Body of pancreas (tissue), 4 donors: ENCODE measurements around the gene MAPK8IP3. TPM values are rescaled to one million over a fixed set of nuclear protein-coding genes. Genes with fewer than 3 reads are reported as not detected.

Source experiments
- ATAC-seq: fragments of 150-250 bp; one replicate; pipeline ENCODE4 v1.9.1; 2016
- DNase-seq, 4 donors: peaks; one replicate each; pipeline ENCODE4 v3.0.0-alpha.2; 2019
- H3K27ac ChIP-seq, 4 donors: fragments of 200-600 bp; sonication (generic); 1 replicate in 3 of 4; 2 replicates in 1 of 4; pipeline versions ENCODE4 v1.5.1 to v1.6.1; 2016 to 2019; ENCODE audit warnings: mild to moderate bottlenecking in 1 of 4, mixed read lengths in 1 of 4, moderate library complexity in 1 of 4
- H3K27me3 ChIP-seq, 2 donors: fragments of 200-600 bp; sonication (generic); one replicate each; pipeline ENCODE4 v1.6.0; 2016; ENCODE audit warnings: mild to moderate bottlenecking in 1 of 2
- H3K36me3 ChIP-seq, 2 donors: fragments of 200-600 bp; sonication (generic); replicated peaks in 1 of 2; 2 replicates each; pipeline ENCODE4 v1.5.1; 2016; ENCODE audit warnings: low read depth in 2 of 2; ENCODE audit not compliant: insufficient read depth in 1 of 2
- H3K4me1 ChIP-seq: fragments of 200-600 bp; sonication (generic); one replicate; pipeline ENCODE4 v1.6.0; 2016
- H3K4me3 ChIP-seq, 2 donors: fragments of 200-600 bp; sonication (generic); 1 replicate in 1 of 2; 2 replicates in 1 of 2; pipeline ENCODE4 v1.5.1; 2016 to 2019
- H3K9me3 ChIP-seq, 3 donors: fragments of 200-600 bp; sonication (generic); 1 replicate in 2 of 3; 2 replicates in 1 of 3; pipeline ENCODE4 v1.5.1; 2016
- POLR2A ChIP-seq, 3 donors: fragments of 450-650 bp; IDR thresholded peaks; one replicate each; pipeline ENCODE4 v1.6.1; 2016; ENCODE audit warnings: antibody characterized with exemption in 3 of 3, mild to moderate bottlenecking in 2 of 3
- WGBS, 2 donors: methylation state at CpG; one replicate each; pipeline ENCODE4 v1.1.5; 2017; 5-methylcytosine and 5-hydroxymethylcytosine counted together
- intact Hi-C: fragments of 100-400 bp; cut with DNase I; formaldehyde crosslinking; loops from one replicate; pipeline ENCODE4 v1.15.1; 2023
- microRNA-seq, 2 donors: library from miRNA; unstranded; fragments of <30 nt; microRNA quantifications; one replicate each; pipeline ENCODE4, GENCODE V29; 2016; ENCODE audit warnings: borderline number of aligned reads in 2 of 2, borderline replicate concordance in 2 of 2
- small RNA-seq: library from RNA; depleted of rRNA; stranded (forward); fragments of <200 nt; gene quantifications from one replicate; pipeline ENCODE3, GENCODE V24; 2016
- total RNA-seq, 2 donors: library from RNA; depleted of rRNA; stranded (reverse); fragments of >200 nt; gene quantifications; one replicate each; pipeline ENCODE4 v1.1.0, GENCODE V29; 2016
- TF ChIP-seq, protein P1 (sequence below), 7 experiments: fragments of 450-650 bp in 4 of 7; fragments of 200-600 bp in 3 of 7; sonication (generic) in 3 of 7; IDR thresholded peaks; one replicate each; pipeline ENCODE4 v1.5.1; 2016 to 2019; ENCODE audit warnings: antibody characterized with exemption in 7 of 7

Gene MAPK8IP3
- total RNA-seq, 2 donors from 2014 or later: 79.9 to 103 TPM

DNA sequence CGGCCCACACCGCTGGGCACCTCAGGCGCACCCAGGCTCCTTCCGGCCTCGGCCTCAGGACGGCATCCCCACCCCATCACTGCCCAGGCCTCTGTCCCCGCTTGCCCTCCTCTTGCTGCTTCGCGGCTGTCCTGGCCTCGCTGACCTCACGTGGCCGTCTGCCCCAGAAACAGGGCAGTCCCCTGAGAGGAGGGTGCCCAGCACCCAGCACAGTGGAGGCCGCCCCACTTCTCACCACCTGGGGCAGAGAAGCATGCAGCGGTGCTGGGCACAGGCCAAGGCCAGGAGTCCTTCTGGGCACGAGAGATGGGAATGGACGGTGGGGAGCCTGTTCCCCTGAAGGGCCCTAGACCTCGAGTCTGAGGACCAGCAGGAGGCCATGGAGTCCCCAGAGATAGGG, 111.7 kb downstream of the MAPK8IP3 start:
- no peak for TF ChIP-seq POLR2A (IDR thresholded peaks at IDR 0.05)
- TF ChIP-seq, protein P1, sequence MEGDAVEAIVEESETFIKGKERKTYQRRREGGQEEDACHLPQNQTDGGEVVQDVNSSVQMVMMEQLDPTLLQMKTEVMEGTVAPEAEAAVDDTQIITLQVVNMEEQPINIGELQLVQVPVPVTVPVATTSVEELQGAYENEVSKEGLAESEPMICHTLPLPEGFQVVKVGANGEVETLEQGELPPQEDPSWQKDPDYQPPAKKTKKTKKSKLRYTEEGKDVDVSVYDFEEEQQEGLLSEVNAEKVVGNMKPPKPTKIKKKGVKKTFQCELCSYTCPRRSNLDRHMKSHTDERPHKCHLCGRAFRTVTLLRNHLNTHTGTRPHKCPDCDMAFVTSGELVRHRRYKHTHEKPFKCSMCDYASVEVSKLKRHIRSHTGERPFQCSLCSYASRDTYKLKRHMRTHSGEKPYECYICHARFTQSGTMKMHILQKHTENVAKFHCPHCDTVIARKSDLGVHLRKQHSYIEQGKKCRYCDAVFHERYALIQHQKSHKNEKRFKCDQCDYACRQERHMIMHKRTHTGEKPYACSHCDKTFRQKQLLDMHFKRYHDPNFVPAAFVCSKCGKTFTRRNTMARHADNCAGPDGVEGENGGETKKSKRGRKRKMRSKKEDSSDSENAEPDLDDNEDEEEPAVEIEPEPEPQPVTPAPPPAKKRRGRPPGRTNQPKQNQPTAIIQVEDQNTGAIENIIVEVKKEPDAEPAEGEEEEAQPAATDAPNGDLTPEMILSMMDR (IDR thresholded peaks at IDR 0.05): no peak
- Histone ChIP-seq H3K27ac (no peak overlapping the region), H3K36me3 (peaks cover 0 to 8% of the 10 kb centered on the region in 2 donors), H3K9me3 (no peaks in the 10 kb centered on the region), H3K4me3 (no peak overlapping the region), H3K27me3 (no peaks in the 10 kb centered on the region), H3K4me1 (peaks cover 10% of the 10 kb centered on the region)
- no peak for DNase-seq
- intact Hi-C loops: no loop called here
- 89 to 91% methylated on average over 12 to 17 of the region's 17 CpGs for WGBS, 2 donors
- ATAC-seq: no peak

DNA sequence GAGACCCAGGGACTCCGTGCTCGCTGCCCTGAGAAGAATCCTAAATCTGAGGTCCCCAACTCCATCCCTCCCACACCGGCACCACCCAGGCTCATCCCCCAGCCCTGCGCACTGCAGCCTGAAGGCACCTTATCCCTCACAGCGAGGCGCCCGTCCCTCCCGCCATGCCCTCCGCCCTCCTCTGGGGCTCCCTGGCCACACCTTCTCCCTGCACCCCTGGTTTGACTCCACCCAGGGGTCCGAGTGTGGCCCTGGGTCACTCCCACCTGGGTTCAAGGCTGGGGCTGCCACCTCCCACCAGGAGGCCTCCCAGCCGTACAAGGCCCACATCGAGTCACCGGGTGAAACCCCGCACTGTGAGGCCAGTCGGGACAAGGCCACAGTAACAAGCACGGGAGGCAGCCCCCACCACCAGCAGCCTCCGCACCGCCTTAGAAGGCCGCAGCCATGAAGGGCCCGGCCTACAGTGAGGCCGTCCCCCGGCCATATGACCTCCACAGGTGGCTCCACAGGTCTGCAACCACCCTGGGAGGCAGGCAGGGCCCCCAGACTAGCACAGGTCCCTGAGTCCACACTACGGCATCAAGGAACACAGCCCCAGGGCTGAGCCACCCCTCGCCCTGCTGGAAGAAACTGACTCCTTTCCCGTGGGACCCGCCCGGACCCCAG, 112.3 kb downstream of the MAPK8IP3 start:
- DNase-seq (no peak), ATAC-seq (no peak)
- no peak overlapping the region for H3K4me3 ChIP-seq
- H3K27me3 ChIP-seq: no peaks in the 10 kb centered on the region
- TF ChIP-seq, protein P1 (IDR thresholded peaks at IDR 0.05): no peak
- TF ChIP-seq POLR2A (IDR thresholded peaks at IDR 0.05): no peak
- intact Hi-C loops: no loop called here
- H3K4me1 ChIP-seq: peaks cover 8% of the 10 kb centered on the region
- 93 to 97% methylated on average over 7 to 25 of the region's 27 CpGs for WGBS, 2 donors
- no peaks in the 10 kb centered on the region for H3K9me3 ChIP-seq
- no peak overlapping the region for H3K27ac ChIP-seq
- peaks cover 0 to 8% of the 10 kb centered on the region in 2 donors for H3K36me3 ChIP-seq

DNA sequence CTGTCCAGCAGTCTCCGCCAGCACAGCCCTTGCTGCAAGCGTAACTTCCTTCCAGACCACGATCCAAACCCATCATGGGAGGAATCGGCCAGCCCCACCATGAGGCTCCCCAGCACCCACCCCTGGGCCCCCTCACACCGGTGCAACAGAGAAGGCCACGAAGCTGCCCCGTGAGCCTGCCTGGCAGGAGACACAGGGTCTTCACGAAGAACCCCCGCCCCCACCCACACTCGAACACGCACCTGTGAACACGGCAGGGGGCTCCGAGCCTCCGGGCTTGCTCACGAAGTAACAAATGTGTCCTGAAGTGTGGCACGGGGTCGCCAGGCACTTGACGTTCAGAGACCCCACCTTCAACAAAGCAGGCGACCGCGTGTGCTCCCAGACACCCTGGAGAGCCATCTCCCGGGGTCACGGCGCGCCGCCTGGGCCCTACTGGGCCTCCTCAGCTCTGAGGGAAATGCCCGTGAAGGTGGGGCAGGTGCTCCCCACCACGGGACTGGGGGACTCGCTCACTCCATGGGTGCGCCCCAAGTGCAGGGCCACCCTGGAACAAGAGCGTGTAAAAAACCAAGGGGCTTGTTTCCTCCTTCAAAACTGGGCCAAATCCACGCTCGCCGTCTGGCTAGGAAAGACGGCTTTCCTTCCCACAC, 113.0 kb downstream of the MAPK8IP3 start:
- intact Hi-C loops: no loop called here
- DNase-seq: no peak
- peaks cover 0 to 8% of the 10 kb centered on the region in 2 donors for H3K36me3 ChIP-seq

DNA sequence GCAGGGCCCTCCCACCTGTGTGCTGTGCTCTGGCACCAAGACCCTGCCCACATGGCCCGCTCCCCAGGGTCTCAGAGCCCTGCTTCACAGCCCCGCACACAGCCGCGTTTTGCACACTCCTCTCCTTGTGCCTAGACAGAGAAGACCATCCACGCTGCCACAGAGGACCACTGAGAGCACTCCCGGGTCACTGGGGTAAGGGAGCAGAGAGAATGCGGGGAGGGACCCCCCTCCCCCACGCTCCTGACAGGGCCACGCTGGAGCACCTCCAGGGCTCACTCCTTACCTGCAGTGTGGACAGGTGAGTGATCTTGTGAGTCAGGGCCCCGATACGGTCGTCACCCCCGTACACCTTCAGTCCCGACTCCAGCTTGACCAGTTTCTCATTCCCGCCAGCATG, 113.6 kb downstream of the MAPK8IP3 start:
- Histone ChIP-seq H3K4me3 (no peak overlapping the region), H3K27ac (no peak overlapping the region), H3K27me3 (no peaks in the 10 kb centered on the region), H3K9me3 (no peaks in the 10 kb centered on the region), H3K4me1 (peaks cover 19% of the 10 kb centered on the region), H3K36me3 (peaks cover 0 to 8% of the 10 kb centered on the region in 2 donors)
- intact Hi-C loops: no loop called here
- WGBS, 2 donors: 86 to 92% methylated on average over 12 to 15 of the region's 15 CpGs
- ATAC-seq: no peak
- no peak for DNase-seq
- TF ChIP-seq, protein P1 (IDR thresholded peaks at IDR 0.05): no peak
- TF ChIP-seq POLR2A (IDR thresholded peaks at IDR 0.05): no peak

More for the DNA sequence above, 113.0 kb downstream of the MAPK8IP3 start:
- H3K27me3 ChIP-seq: no peaks in the 10 kb centered on the region
- no peak overlapping the region for H3K27ac ChIP-seq
- TF ChIP-seq, protein P1 (IDR thresholded peaks at IDR 0.05): no peak
- no peak for TF ChIP-seq POLR2A (IDR thresholded peaks at IDR 0.05)
- no peaks in the 10 kb centered on the region for H3K9me3 ChIP-seq
- no peak overlapping the region for H3K4me3 ChIP-seq
- peaks cover 13% of the 10 kb centered on the region for H3K4me1 ChIP-seq
- WGBS, 2 donors: 91% methylated on average over 9 to 26 of the region's 35 CpGs
- no peak for ATAC-seq

Small RNAs within 50 kb of the gene (microRNA-seq; reads per million reads assigned to microRNA genes)
- 0.47 to 1.3 reads per million in 2 donors for gene MIR3177

Small RNAs within 50 kb of the gene (small RNA-seq; reads per million reads assigned to genes)
- not detected for gene MIR3177

Other genes starting within 250 kb of the MAPK8IP3 start
- 100 to 1,000 TPM in 1 of 2 donors, 10 to 100 TPM in 1; 27.2 to 115 TPM for gene CLCN7, start 231.2 kb upstream of the MAPK8IP3 start, total RNA-seq
- not detected for gene PTX4, start 217.3 kb upstream of the MAPK8IP3 start, total RNA-seq
- gene TELO2, start 212.8 kb upstream of the MAPK8IP3 start, total RNA-seq: 10 to 100 TPM; 25.4 to 76.5 TPM
- 10 to 100 TPM; 23.6 to 25.1 TPM for gene TMEM204, start 172.5 kb upstream of the MAPK8IP3 start, total RNA-seq
- gene IFT140, start 94.1 kb upstream of the MAPK8IP3 start, total RNA-seq: 10 to 100 TPM; 16.9 to 35.6 TPM
- gene CRAMP1, start 93.8 kb upstream of the MAPK8IP3 start, total RNA-seq: 10 to 100 TPM in 1 of 2 donors, 1 to 10 TPM in 1; 8.6 to 17.8 TPM
- gene JPT2, start 27.9 kb upstream of the MAPK8IP3 start, total RNA-seq: 10 to 100 TPM; 15.5 to 24.4 TPM
- gene NME3, start 65.3 kb downstream of the MAPK8IP3 start, total RNA-seq: 100 to 1,000 TPM in 1 of 2 donors, 10 to 100 TPM in 1; 62.8 to 113 TPM
- 10 to 100 TPM; 13.5 to 33.3 TPM for gene EME2, start 66.6 kb downstream of the MAPK8IP3 start, total RNA-seq
- 10 to 100 TPM; 51.4 to 99.6 TPM for gene MRPS34, start 66.9 kb downstream of the MAPK8IP3 start, total RNA-seq
- gene SPSB3, start 76.4 kb downstream of the MAPK8IP3 start, total RNA-seq: 10 to 100 TPM; 95.9 to 97.8 TPM
- 10 to 100 TPM; 61.0 to 72.6 TPM for gene NUBP2, start 76.8 kb downstream of the MAPK8IP3 start, total RNA-seq
- 1 to 10 TPM; 5.2 to 9.2 TPM for gene IGFALS, start 87.5 kb downstream of the MAPK8IP3 start, total RNA-seq
- 10 to 100 TPM; 45.7 to 46.5 TPM for gene HAGH, start 120.6 kb downstream of the MAPK8IP3 start, total RNA-seq
- gene FAHD1, start 121.0 kb downstream of the MAPK8IP3 start, total RNA-seq: 10 to 100 TPM; 32.6 to 50.8 TPM
- gene MEIOB, start 166.0 kb downstream of the MAPK8IP3 start, total RNA-seq: under 1 TPM in 1 of 2 donors, not detected in 1; 0.26 TPM
- not detected for gene HS3ST6, start 212.2 kb downstream of the MAPK8IP3 start, total RNA-seq
- gene MSRB1, start 237.0 kb downstream of the MAPK8IP3 start, total RNA-seq: 10 to 100 TPM; 36.8 to 38.6 TPM
- gene RPL3L, start 248.5 kb downstream of the MAPK8IP3 start, total RNA-seq: 10 to 100 TPM in 1 of 2 donors, not detected in 1; 16.5 TPM